ENCODE data around the gene RIMBP2.

The RIMBP2 gene

GRCh38 chr12:130366159-130366558 lies 349.9 kb downstream of the RIMBP2 start:
- DNase-seq (ENCODE audit: low read depth) = no peak

GRCh38 chr12:130364578-130364977 lies 351.5 kb downstream of the RIMBP2 start:
- no peak for DNase-seq (ENCODE audit: low read depth)

- no peak for DNase-seq (ENCODE audit: low read depth)
Observed at GRCh38 chr12:130362060-130362459, 354.0 kb downstream of the RIMBP2 start.

- DNase-seq (ENCODE audit: low read depth) = no peak
Observed at GRCh38 chr12:130357729-130358330, 358.3 kb downstream of the RIMBP2 start.

GRCh38 chr12:130357241-130357640 lies 358.9 kb downstream of the RIMBP2 start:
- no peak for DNase-seq (ENCODE audit: low read depth)

- DNase-seq (ENCODE audit: low read depth) = no peak
Observed at GRCh38 chr12:130356222-130356621, 359.9 kb downstream of the RIMBP2 start.

GRCh38 chr12:130354407-130354806 lies 361.7 kb downstream of the RIMBP2 start:
- DNase-seq (ENCODE audit: low read depth) = no peak

- DNase-seq (ENCODE audit: low read depth) = no peak
Observed at GRCh38 chr12:130353081-130353480, 363.0 kb downstream of the RIMBP2 start.

- DNase-seq (ENCODE audit: low read depth) = no peak
Observed at GRCh38 chr12:130351326-130351725, 364.8 kb downstream of the RIMBP2 start.

- no peak for DNase-seq (ENCODE audit: low read depth)
Observed at GRCh38 chr12:130350715-130351114, 365.4 kb downstream of the RIMBP2 start.

- no peak for DNase-seq (ENCODE audit: low read depth)
Observed at GRCh38 chr12:130347588-130347987, 368.5 kb downstream of the RIMBP2 start.
